GM12892 (cell line): ENCODE measurements around the gene GLO1. TPM values are rescaled to one million over a fixed set of nuclear protein-coding genes. Genes with fewer than 3 reads are reported as not detected.

Experiments used
- DNase-seq: peaks from one replicate; pipeline ENCODE4 v3.0.0; 2011; ENCODE audit not compliant: insufficient read length
- FAIRE-seq: peaks from 2 replicates; lab custom pipeline; 2011; peaks lifted over from hg19 to GRCh38; lab: Jason Lieb, UNC
- POLR2A ChIP-seq: IDR thresholded peaks from 2 replicates; pipeline ENCODE4 v1.6.1; 2011; ENCODE audit warnings: low read depth, low read length, control low read depth
- POLR2AphosphoS5 ChIP-seq: IDR thresholded peaks from 2 replicates; pipeline ENCODE4 v1.6.1; 2011; ENCODE audit warnings: low read depth, low read length, control low read depth
- TAF1 ChIP-seq: IDR thresholded peaks from 2 replicates; pipeline ENCODE4 v1.6.1; 2011; ENCODE audit warnings: low read depth, mild to moderate bottlenecking, control low read depth, low read length, borderline replicate concordance
- polyA plus RNA-seq: library from polyadenylated mRNA; unstranded; fragments of >200 nt; gene quantifications from one replicate; pipeline ENCODE4 v1.2.1, GENCODE V29; 2012; ENCODE audit warnings: missing spikeins, inconsistent platforms; ENCODE audit not compliant: missing spikeins

GLO1 gene
- polyA plus RNA-seq, result 171 TPM

DNA sequence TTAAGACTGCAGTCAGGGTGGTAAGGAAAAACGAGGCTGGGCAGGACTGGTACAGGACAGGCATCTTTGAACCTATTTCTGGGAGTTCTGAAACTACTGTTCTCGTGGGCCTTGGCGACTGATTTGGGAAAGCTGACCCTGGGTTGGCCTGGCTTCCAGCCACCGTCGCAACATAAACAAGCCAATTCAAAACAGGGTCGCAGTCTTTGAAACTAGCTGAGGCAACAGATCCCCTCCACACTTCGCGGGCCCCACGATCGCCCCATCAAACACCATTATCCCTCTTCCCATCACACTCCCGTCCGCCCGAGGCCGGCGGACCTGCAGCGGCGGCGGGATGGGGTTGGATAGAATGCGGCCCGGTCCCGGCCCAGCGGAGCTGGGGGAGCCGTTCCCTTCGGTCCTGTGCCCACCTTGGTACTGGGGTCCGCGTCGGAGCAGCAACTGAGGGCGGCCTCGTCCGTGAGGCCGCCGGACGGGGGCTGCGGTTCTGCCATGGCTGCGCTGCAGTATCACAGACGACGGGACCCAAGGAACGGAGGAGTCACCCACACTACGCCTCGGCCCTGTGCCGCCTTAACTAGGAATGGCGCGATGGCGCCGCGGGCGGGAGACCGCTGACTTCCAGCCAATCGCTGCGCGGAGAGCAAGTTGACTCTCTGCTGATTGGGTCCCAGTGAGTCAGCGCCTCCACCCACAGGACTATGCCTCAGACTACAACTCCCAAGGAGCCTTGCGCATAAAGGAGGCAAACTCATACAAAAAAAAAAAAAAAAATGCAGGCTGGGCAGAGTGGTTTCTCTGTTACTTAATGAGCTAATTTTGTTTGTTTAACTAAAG lies at the start of gene GLO1:
Gene GLO1 (minus strand): TSS at position 588 of the 840 bp plus-strand sequence. CDS start 91 bp downstream, at position 497.
- peak; percentile 98 for TF ChIP-seq POLR2AphosphoS5
- TF ChIP-seq POLR2A, result peak; percentile 98
- peak; percentile 90 for TF ChIP-seq TAF1
- peak; percentile 99 for FAIRE-seq
- DNase-seq, result peak; percentile 95

- DNase-seq (no peak), FAIRE-seq (no peak)
- TF ChIP-seq POLR2A (no peak), TAF1 (no peak), POLR2AphosphoS5 (no peak)
These were observed 48.1 kb upstream of the GLO1 start for GRCh38 chr6:38750968-38751615.

- no peak for FAIRE-seq
- DNase-seq, result no peak
- no peak for TF ChIP-seq POLR2A
- TF ChIP-seq TAF1, result no peak
- no peak for TF ChIP-seq POLR2AphosphoS5
These were observed 46.5 kb upstream of the GLO1 start for GRCh38 chr6:38749473-38749872.

DNA sequence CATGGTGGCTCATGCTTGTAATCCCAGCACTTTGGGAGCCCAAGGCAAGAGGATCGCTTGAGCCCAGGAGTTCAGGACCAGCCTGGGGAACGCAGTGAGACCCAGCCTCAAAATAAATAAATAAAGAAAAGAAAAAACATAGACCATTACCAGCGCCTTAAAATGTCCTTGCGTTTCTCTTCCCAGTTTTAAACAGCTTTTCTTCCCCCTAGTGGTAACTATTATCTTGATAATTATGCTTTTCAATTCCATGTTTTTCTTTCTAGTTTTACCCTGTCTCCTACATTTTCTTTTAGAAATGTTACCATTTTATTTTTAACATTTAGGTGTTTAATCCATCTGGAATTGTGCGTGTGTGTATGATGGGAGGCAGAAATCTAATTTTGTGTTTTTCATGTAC lies 36.6 kb upstream of the GLO1 start:
- DNase-seq (no peak), FAIRE-seq (no peak)
- TF ChIP-seq POLR2AphosphoS5 (no peak), TAF1 (no peak), POLR2A (no peak)

- DNase-seq (no peak), FAIRE-seq (no peak)
- TF ChIP-seq TAF1 (no peak), POLR2A (no peak), POLR2AphosphoS5 (no peak)
These were observed 35.3 kb upstream of the GLO1 start for GRCh38 chr6:38738261-38738660.

DNA sequence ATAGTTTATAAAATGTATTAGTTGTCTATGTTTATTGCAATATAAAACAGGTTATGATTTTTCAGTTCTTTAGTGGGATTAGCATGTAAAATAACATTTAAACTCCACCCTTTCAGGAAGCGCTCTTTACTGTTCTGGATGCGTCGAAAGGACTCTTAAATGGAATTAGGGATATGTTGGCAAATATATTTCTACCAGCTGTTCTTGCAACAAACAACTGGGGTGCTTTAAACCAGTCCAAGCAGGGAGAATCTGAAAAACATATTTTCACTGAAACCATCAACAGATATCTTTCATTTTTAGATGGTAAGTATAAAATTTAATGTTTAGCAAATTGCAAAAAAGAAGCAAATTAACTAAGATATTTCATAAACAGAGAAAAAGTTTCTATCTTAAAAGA lies 34.0 kb upstream of the GLO1 start:
- DNase-seq (no peak), FAIRE-seq (no peak)
- no peak for TF ChIP-seq POLR2A
- no peak for TF ChIP-seq TAF1
- no peak for TF ChIP-seq POLR2AphosphoS5

- FAIRE-seq (no peak), DNase-seq (no peak)
- TF ChIP-seq POLR2A (no peak), POLR2AphosphoS5 (no peak), TAF1 (no peak)
These were observed 27.4 kb upstream of the GLO1 start for GRCh38 chr6:38730140-38730862.

- TF ChIP-seq POLR2A, result no peak
- no peak for TF ChIP-seq POLR2AphosphoS5
- no peak for TF ChIP-seq TAF1
- FAIRE-seq (no peak), DNase-seq (no peak)
These were observed 25.3 kb upstream of the GLO1 start for GRCh38 chr6:38728203-38728602.

- DNase-seq (no peak), FAIRE-seq (no peak)
- TF ChIP-seq POLR2AphosphoS5 (no peak), POLR2A (no peak), TAF1 (no peak)
These were observed 22.7 kb upstream of the GLO1 start for GRCh38 chr6:38725414-38726183.

DNA sequence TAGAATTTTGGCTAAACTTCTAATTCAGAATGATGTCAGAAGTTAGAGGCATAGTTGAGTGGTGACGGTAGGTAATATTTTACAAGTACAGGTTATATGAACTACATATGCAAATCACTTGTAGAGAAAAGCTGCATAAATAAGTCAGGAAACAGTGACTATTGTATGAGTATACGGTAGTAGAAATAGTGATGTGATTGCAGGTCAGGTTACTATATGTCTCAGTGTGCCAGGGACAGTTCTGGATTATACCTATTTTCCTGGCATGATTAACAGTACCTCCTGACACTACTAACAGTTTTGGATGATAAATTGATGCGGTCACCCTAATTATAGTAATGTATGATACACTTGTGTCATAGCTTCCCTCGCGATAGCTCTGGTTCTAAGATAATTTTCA lies 21.4 kb upstream of the GLO1 start:
- TF ChIP-seq TAF1 (no peak), POLR2AphosphoS5 (no peak), POLR2A (no peak)
- no peak for FAIRE-seq
- no peak for DNase-seq

DNA sequence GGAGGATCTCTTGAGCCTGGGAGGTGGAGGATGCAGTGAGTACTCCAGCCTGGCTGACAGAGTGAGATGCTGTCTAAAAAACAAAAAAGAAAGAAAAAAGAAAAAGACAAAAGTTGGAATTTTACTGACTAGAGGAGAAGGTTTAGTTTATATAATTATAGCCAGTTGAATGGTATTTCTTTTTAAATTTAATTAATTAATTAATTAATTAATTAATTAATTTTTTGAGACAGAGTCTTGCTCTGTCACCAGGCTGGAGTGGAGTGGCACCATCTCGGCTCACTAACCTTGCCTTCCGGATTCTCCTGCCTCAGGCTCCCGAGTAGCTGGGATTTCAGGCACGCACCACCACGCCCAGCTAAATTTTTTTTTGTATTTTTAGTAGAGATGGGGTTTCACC lies 20.8 kb upstream of the GLO1 start:
- TF ChIP-seq POLR2A (no peak), TAF1 (no peak), POLR2AphosphoS5 (no peak)
- DNase-seq, result no peak
- no peak for FAIRE-seq
